GM12874 (cell line): ENCODE results near the gene MYO15A.

Experiments used
- TF ChIP-seq, protein P1 (sequence below): IDR thresholded peaks from 2 replicates; pipeline ENCODE4 v1.5.1; 2011; ENCODE audit warnings: low read depth, mild to moderate bottlenecking, control low read depth, low read length, moderate library complexity; ENCODE audit not compliant: insufficient read depth

Gene MYO15A

DNA sequence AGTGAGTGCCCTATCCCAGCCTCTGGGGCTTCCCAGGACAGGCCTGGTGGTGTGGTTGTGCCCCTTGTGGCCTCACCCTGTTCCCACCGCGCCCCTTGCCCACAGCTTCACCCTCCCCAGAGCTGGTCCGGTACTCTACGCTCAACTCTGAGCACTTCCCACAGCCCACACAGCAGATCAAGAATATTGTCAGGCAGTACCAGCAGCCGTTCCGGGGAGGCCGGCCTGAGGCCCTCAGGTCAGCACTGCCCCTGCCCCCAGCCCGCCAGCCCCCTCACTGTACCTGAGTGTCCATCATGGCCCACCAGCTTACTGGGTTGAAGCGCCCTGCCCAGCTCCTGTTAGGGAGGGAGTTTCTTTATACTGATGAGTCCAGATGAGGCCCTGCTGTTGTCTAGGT lies 42.7 kb downstream of the MYO15A start:
- TF ChIP-seq, protein P1, sequence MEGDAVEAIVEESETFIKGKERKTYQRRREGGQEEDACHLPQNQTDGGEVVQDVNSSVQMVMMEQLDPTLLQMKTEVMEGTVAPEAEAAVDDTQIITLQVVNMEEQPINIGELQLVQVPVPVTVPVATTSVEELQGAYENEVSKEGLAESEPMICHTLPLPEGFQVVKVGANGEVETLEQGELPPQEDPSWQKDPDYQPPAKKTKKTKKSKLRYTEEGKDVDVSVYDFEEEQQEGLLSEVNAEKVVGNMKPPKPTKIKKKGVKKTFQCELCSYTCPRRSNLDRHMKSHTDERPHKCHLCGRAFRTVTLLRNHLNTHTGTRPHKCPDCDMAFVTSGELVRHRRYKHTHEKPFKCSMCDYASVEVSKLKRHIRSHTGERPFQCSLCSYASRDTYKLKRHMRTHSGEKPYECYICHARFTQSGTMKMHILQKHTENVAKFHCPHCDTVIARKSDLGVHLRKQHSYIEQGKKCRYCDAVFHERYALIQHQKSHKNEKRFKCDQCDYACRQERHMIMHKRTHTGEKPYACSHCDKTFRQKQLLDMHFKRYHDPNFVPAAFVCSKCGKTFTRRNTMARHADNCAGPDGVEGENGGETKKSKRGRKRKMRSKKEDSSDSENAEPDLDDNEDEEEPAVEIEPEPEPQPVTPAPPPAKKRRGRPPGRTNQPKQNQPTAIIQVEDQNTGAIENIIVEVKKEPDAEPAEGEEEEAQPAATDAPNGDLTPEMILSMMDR = no peak

DNA sequence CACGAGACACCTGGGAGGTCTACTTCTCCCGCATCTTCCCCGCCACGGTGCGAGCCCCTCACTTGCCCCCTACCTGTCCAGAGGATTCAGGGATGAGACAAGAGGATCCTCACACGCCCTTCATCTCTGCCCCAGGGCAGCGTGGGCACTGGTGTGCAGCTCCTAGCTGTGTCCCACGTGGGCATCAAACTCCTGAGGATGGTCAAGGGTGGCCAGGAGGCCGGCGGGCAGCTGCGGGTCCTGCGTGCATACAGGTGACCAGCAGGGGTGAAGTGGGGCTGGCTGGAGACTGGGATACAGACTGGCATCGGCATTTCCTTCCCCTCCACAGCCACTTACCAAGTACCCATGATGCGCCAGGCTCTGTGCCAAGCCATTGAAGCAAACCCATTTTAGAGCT lies 46.6 kb downstream of the MYO15A start:
- TF ChIP-seq, protein P1 = no peak

DNA sequence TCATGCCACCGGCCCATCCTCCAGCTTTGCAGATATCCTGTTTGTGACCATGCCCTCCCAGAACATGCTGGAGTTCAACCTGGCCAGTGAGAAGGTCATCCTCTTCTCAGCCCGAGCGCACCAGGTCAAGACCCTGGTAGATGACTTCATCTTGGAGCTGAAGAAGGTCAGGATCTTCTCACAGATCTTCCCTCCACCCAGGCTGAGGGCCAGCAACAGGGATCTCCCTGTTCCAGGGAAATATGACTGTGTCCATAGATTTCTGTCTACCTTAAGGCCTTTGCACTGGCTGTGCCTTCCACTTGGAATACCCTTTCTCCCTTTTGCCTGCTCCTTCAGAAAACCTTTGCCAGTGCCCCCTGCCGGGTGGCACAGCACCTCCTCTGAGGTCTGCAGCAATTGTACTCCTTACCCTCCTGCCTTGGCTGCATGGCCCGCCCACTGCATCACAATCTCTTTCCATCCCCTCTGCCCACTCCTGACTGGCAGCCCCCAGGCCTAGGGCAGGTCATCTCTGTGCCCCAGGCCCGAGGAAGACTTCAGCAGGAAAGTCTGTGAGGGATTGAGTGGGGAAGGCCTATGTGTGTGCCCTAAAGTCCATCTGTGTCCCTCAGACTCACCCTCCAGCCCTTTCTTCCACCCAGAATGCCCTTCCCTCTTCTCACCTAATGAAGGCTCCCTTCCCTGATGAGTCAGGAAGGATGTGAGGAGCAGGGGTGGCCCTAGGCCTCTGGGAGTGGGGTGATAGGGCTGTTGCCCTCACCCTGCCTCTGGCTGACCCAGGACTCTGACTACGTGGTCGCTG lies 47.8 kb downstream of the MYO15A start:
- TF ChIP-seq, protein P1 = no peak

DNA sequence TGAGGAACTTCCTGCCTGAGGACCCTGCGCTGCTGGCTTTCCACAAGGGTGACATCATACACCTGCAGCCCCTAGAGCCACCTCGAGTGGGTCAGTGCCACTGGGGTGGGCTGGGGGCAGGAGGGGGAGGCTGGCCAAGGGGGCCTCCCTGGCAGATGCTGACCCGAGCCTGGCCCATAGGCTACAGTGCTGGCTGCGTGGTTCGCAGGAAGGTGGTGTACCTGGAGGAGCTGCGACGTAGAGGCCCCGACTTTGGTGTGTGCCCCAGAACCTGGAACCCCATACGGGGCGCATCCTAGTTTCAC lies 48.4 kb downstream of the MYO15A start:
- TF ChIP-seq, protein P1 = no peak

DNA sequence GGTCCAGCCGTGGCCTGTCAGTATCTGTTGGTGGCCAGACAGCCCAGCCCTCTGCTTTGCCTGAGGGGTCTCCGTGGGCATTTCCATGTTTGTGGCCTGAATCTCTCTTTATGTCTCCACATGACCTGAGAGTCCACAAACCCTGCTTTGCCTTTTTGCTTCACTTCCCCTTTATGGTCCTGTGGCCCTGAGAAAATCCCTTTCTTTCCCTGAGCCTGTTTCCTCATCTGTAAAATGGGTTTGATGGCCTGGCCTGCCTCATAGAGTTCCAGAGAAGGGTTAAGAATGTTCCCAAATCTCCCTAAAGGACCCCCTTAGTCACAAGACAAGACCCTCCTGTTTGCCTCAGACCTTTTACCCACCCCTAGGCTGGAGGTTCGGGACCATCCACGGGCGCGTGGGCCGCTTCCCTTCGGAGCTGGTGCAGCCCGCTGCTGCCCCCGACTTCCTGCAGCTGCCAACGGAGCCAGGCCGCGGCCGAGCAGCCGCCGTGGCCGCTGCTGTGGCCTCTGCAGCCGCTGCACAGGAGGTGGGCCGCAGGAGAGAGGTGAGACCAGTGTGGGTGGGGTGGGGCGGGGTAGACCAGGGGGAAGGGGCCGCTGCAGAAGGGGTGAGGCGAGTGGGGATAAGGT lies 48.9 kb downstream of the MYO15A start:
- TF ChIP-seq, protein P1 = no peak

DNA sequence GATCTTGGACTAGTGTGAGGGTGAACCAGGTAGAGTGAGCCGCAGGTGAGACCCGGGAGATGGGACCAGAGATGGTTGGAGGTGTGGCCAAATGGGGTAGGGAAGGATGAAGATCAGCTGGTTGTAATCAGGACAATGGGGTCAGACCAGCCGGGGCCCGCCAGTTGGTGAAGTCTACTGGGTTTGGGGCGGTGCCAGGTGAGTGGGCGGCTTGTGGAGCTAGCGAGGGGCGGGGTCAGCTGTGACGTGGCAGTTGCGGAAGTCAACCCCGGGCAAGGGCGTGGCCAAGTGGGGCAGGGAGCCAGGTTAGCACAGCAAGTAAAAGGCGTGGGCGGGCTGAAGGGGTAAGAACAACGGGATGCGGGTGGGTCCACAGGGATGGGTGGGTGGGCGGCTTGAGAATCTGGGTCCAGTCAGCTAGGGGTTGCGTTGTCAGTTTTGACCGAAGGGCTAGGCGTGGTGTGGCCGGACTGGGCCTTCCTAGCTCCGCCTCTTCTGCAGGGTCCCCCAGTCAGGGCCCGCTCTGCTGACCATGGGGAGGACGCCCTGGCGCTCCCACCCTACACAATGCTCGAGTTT lies 49.6 kb downstream of the MYO15A start:
- TF ChIP-seq, protein P1 = no peak

DNA sequence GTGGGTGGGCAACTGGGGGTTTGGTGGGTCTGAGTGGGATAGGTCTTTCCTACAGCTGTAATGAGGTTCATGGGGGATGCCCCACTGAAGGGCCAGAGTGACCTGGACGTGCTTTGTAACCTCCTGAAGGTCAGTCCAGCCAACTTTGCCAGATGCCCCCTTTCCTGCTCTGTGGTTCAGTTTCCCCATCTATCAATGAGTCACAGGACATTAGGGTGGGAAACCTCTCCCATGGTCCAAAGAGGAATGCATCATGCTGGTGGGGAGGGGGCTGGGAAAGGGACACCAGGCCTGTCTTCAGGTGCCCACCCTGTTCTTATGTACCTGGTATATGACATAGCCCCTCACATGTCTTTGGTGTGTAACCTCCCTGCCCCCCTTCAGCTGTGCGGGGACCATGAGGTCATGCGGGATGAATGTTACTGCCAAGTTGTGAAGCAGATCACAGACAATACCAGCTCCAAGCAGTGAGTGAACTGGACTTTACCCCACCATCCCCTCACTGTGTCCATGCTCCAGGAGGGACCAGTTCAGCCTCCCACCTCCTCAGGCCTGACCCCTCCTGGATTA lies 51.1 kb downstream of the MYO15A start:
- TF ChIP-seq, protein P1 = no peak
